ENCODE measurements around the gene KIF3A.

The KIF3A gene

GRCh38 chr5:132770476-132771159 lies 33.3 kb upstream of the KIF3A start:
- no peak for DNase-seq (ENCODE audit: low spot score)

GRCh38 chr5:132768485-132768868 lies 31.1 kb upstream of the KIF3A start:
- no peak for DNase-seq (ENCODE audit: low spot score)

- DNase-seq (ENCODE audit: low spot score) = no peak
Measured at GRCh38 chr5:132767150-132767549, 29.8 kb upstream of the KIF3A start.

- DNase-seq (ENCODE audit: low spot score) = no peak
Measured at GRCh38 chr5:132766806-132767055, 29.4 kb upstream of the KIF3A start.

GRCh38 chr5:132766020-132766805 lies 28.9 kb upstream of the KIF3A start:
- no peak for DNase-seq (ENCODE audit: low spot score)

GRCh38 chr5:132765311-132766019 lies 28.1 kb upstream of the KIF3A start:
- no peak for DNase-seq (ENCODE audit: low spot score)

- DNase-seq (ENCODE audit: low spot score) = no peak
Measured at GRCh38 chr5:132764671-132765238, 27.4 kb upstream of the KIF3A start.

- no peak for DNase-seq (ENCODE audit: low spot score)
Measured at GRCh38 chr5:132764051-132764450, 26.7 kb upstream of the KIF3A start.

GRCh38 chr5:132763181-132764036 lies 26.1 kb upstream of the KIF3A start:
- no peak for DNase-seq (ENCODE audit: low spot score)

GRCh38 chr5:132762246-132763000 lies 25.1 kb upstream of the KIF3A start:
- no peak for DNase-seq (ENCODE audit: low spot score)

- no peak for DNase-seq (ENCODE audit: low spot score)
Measured at GRCh38 chr5:132761321-132762240, 24.2 kb upstream of the KIF3A start.

- no peak for DNase-seq (ENCODE audit: low spot score)
Measured at GRCh38 chr5:132760601-132761317, 23.4 kb upstream of the KIF3A start.

GRCh38 chr5:132760049-132760420 lies 22.7 kb upstream of the KIF3A start:
- DNase-seq (ENCODE audit: low spot score) = no peak

- no peak for DNase-seq (ENCODE audit: low spot score)
Measured at GRCh38 chr5:132759114-132760048, 22.0 kb upstream of the KIF3A start.

GRCh38 chr5:132758451-132758850 lies 21.1 kb upstream of the KIF3A start:
- DNase-seq (ENCODE audit: low spot score) = no peak

GRCh38 chr5:132756542-132756941 lies 19.2 kb upstream of the KIF3A start:
- no peak for DNase-seq (ENCODE audit: low spot score)

GRCh38 chr5:132754947-132755346 lies 17.6 kb upstream of the KIF3A start:
- no peak for DNase-seq (ENCODE audit: low spot score)

GRCh38 chr5:132754111-132754510 lies 16.8 kb upstream of the KIF3A start:
- DNase-seq (ENCODE audit: low spot score) = no peak

Data from germinal center (tissue), 1 donor.